HCT116 (cell line): Measurements from ENCODE around the gene TTLL11. TPM values are rescaled to one million over a fixed set of nuclear protein-coding genes. Genes with fewer than 3 reads are reported as not detected.

Source experiments
- ATAC-seq: fragments of 200-7000 bp; cut with Tn5 transposase; 2 replicates; pipeline ENCODE4 v1.9.1; 2020; ENCODE audit warnings: mild to moderate bottlenecking, moderate library complexity
- BruUV-seq: library from RNA; stranded (reverse); fragments of 400-500 nt; replicated peaks from 2 replicates; lab custom pipeline; 2021; lab: Mats Ljungman, UMichigan
- CTCF ChIA-PET: fragments of 300-600 bp; sonication (Branson Sonifier 250); formaldehyde crosslinking; loops from one replicate; lab custom pipeline; 2021; ENCODE audit warnings: antibody characterized with exemption; lab: Charles Lee
- POLR2A ChIA-PET: fragments of 300-600, 350-600 bp; sonication (Branson Sonifier 250); formaldehyde crosslinking; loops from one replicate; lab custom pipeline; 2021; ENCODE audit warnings: antibody characterized with exemption; lab: Charles Lee
- RAD21 ChIA-PET, 2 experiments: fragments of 300-600 bp; sonication (Branson Sonifier 250); formaldehyde crosslinking; loops; one replicate each; lab custom pipeline; 2023; ENCODE audit warnings: low total read pairs in 2 of 2; ENCODE audit not compliant: uncharacterized antibody in 2 of 2, unreplicated experiment in 2 of 2, low non-redundant PET in 1 of 2; lab: Charles Lee
- DNase-seq: peaks from one replicate; pipeline ENCODE4 v3.0.0-alpha.2; 2010; ENCODE audit warnings: low read depth, low spot score
- H2AFZ ChIP-seq: fragments of 200-600 bp; shearing (Covaris generic), sonication (generic); 2 replicates; pipeline ENCODE4 v1.6.1; 2017; ENCODE audit warnings: low read depth, mixed run types, mixed read lengths, antibody characterized with exemption, low read length; ENCODE audit not compliant: poor library complexity, severe bottlenecking
- H3K27ac ChIP-seq: 2 replicates; pipeline ENCODE4 v1.5.1; 2012; ENCODE audit warnings: low read depth, low read length
- H3K27me3 ChIP-seq: fragments of 200-600 bp; sonication (generic); 2 replicates; pipeline ENCODE4 v1.6.1; 2016; ENCODE audit warnings: mixed run types, low read length, mixed read lengths; ENCODE audit not compliant: insufficient read depth
- H3K36me3 ChIP-seq, 2 experiments: fragments of 200-500 bp in 1 of 2; fragments of 200-600 bp in 1 of 2; sonication (Bioruptor generic) in 1 of 2; sonication (generic) in 1 of 2; 2 replicates each; pipeline versions ENCODE4 v1.5.1 to v1.6.1; 2014 to 2016; ENCODE audit warnings: low read length in 2 of 2, inconsistent platforms in 1 of 2, mixed read lengths in 1 of 2, mixed run types in 1 of 2; ENCODE audit not compliant: insufficient read depth in 2 of 2, control insufficient read depth in 1 of 2
- H3K4me1 ChIP-seq, 2 experiments: fragments of 200-600 bp in 1 of 2; sonication (generic) in 1 of 2; 2 replicates each; pipeline versions ENCODE4 v1.5.1 to v1.6.1; 2012 to 2017; ENCODE audit warnings: low read length in 2 of 2, inconsistent platforms in 1 of 2, mild to moderate bottlenecking in 1 of 2, mixed read lengths in 1 of 2, mixed run types in 1 of 2, moderate library complexity in 1 of 2; ENCODE audit not compliant: insufficient read depth in 2 of 2, control insufficient read depth in 1 of 2
- H3K4me2 ChIP-seq: fragments of 200-600 bp; sonication (generic); 2 replicates; pipeline ENCODE4 v1.6.1; 2017; ENCODE audit warnings: mixed run types, low read length, mixed read lengths
- H3K4me3 ChIP-seq, 2 experiments: fragments of 200-600 bp in 1 of 2; sonication (generic) in 1 of 2; replicated peaks in 1 of 2; 2 replicates each; pipeline ENCODE4 v1.5.1; 2011 to 2016; ENCODE audit warnings: low read length in 2 of 2, control low read depth in 1 of 2, low read depth in 1 of 2, mild to moderate bottlenecking in 1 of 2, mixed read lengths in 1 of 2, mixed run types in 1 of 2
- H3K79me2 ChIP-seq: fragments of 200-600 bp; sonication (generic); 2 replicates; pipeline ENCODE4 v1.6.1; 2017; ENCODE audit warnings: mild to moderate bottlenecking, mixed run types, low read length, moderate library complexity, mixed read lengths; ENCODE audit not compliant: insufficient read depth
- H3K9ac ChIP-seq: fragments of 200-600 bp; sonication (generic); 2 replicates; pipeline ENCODE4 v1.6.1; 2016; ENCODE audit warnings: low read length, mixed read lengths
- H3K9me2 ChIP-seq: fragments of 200-600 bp; sonication (generic), shearing (Covaris generic); 2 replicates; pipeline ENCODE4 v1.6.1; 2017; ENCODE audit warnings: mixed run types, mild to moderate bottlenecking, moderate library complexity; ENCODE audit not compliant: insufficient read depth
- H3K9me3 ChIP-seq, 2 experiments: fragments of 200-500 bp in 1 of 2; fragments of 200-600 bp in 1 of 2; sonication (Bioruptor generic) in 1 of 2; sonication (generic) in 1 of 2; 2 replicates each; pipeline ENCODE4 v1.6.1; 2014 to 2017; ENCODE audit warnings: low read length in 2 of 2, mixed read lengths in 2 of 2, inconsistent platforms in 1 of 2, low read depth in 1 of 2, mild to moderate bottlenecking in 1 of 2, mixed run types in 1 of 2, moderate library complexity in 1 of 2; ENCODE audit not compliant: control insufficient read depth in 1 of 2, insufficient read depth in 1 of 2
- H4K20me1 ChIP-seq: fragments of 200-600 bp; sonication (generic), shearing (Covaris generic); 2 replicates; pipeline ENCODE4 v1.6.1; 2017; ENCODE audit warnings: mixed run types, mild to moderate bottlenecking, moderate library complexity; ENCODE audit not compliant: insufficient read depth
- CBX3 ChIP-seq: IDR thresholded peaks from 2 replicates; pipeline ENCODE4 v1.6.1; 2012; ENCODE audit warnings: low read depth
- CTCF ChIP-seq, 3 experiments: fragments of 200-600 bp in 1 of 3; sonication (generic) in 1 of 3; IDR thresholded peaks in 2 of 3; conservative IDR thresholded peaks in 1 of 3; 2 replicates each; pipeline ENCODE4 v1.5.1; 2012 to 2017; ENCODE audit warnings: low read depth in 2 of 3, low read length in 2 of 3, antibody characterized with exemption in 1 of 3, borderline replicate concordance in 1 of 3, control low read depth in 1 of 3, mild to moderate bottlenecking in 1 of 3, mixed read lengths in 1 of 3, mixed run types in 1 of 3, moderate library complexity in 1 of 3; ENCODE audit not compliant: insufficient read depth in 1 of 3
- EGR1 ChIP-seq: IDR thresholded peaks from 2 replicates; pipeline ENCODE4 v1.6.1; 2012; ENCODE audit warnings: low read depth
- EZH2phosphoT487 ChIP-seq: fragments of 200-600 bp; IDR thresholded peaks from 2 replicates; pipeline ENCODE4 v1.6.1; 2018; ENCODE audit warnings: antibody characterized with exemption, borderline replicate concordance
- FOSL1 ChIP-seq: IDR thresholded peaks from 2 replicates; pipeline ENCODE4 v1.6.1; 2012; ENCODE audit warnings: low read depth
- JUND ChIP-seq: IDR thresholded peaks from 2 replicates; pipeline ENCODE4 v1.6.1; 2012
- MAX ChIP-seq: IDR thresholded peaks from 2 replicates; pipeline ENCODE4 v1.6.1; 2012
- POLR2A ChIP-seq: IDR thresholded peaks from 2 replicates; pipeline ENCODE4 v1.7.0; 2011; ENCODE audit warnings: borderline replicate concordance; ENCODE audit not compliant: insufficient read depth, insufficient read length; ENCODE audit errors: extremely low read depth
- POLR2AphosphoS5 ChIP-seq: IDR thresholded peaks from 2 replicates; pipeline ENCODE4 v1.6.1; 2011; ENCODE audit warnings: mild to moderate bottlenecking, low read depth, low read length, moderate library complexity
- RAD21 ChIP-seq: IDR thresholded peaks from 2 replicates; pipeline ENCODE4 v1.6.1; 2012; ENCODE audit warnings: low read depth, mild to moderate bottlenecking
- REST ChIP-seq: IDR thresholded peaks from 2 replicates; pipeline ENCODE4 v1.6.1; 2012; ENCODE audit warnings: low read depth
- TCF7L2 ChIP-seq: IDR thresholded peaks from 2 replicates; pipeline ENCODE4 v1.7.0; 2011; ENCODE audit warnings: borderline replicate concordance, inconsistent platforms; ENCODE audit not compliant: insufficient read depth, insufficient read length; ENCODE audit errors: extremely low read depth
- YY1 ChIP-seq: IDR thresholded peaks from 2 replicates; pipeline ENCODE4 v1.6.1; 2011; ENCODE audit warnings: low read length, low read depth, moderate library complexity, mild to moderate bottlenecking; ENCODE audit not compliant: insufficient replicate concordance; ENCODE audit errors: extremely low read depth
- ZFX ChIP-seq: fragments of 450-650 bp; IDR thresholded peaks from 2 replicates; pipeline ENCODE4 v1.6.1; 2017
- ZNF274 ChIP-seq: fragments of 200-500 bp; sonication (Bioruptor generic); IDR thresholded peaks from 2 replicates; pipeline ENCODE4 v1.6.1; 2014; ENCODE audit warnings: mild to moderate bottlenecking, low read depth, low read length, inconsistent platforms
- intact Hi-C: fragments of 100-400 bp; cut with micrococcal nuclease; formaldehyde crosslinking; loops from 2 replicates; pipeline ENCODE4 v1.10.0; 2022
- total RNA-seq: library from RNA; stranded (reverse); gene quantifications from one replicate; pipeline ENCODE4 v1.2.1, GENCODE V29; 2021; ENCODE audit not compliant: unreplicated experiment
- TF ChIP-seq, protein P1 (sequence below): IDR thresholded peaks from 2 replicates; pipeline ENCODE4 v1.6.1; 2011; ENCODE audit warnings: mild to moderate bottlenecking, low read length, moderate library complexity; ENCODE audit not compliant: insufficient replicate concordance; ENCODE audit errors: extremely low read depth
- TF ChIP-seq, protein P2 (sequence below): IDR thresholded peaks from 2 replicates; pipeline ENCODE4 v1.6.1; 2012

Gene TTLL11
- total RNA-seq, 1 experiment from 2014 or later, result 2.2 TPM

DNA sequence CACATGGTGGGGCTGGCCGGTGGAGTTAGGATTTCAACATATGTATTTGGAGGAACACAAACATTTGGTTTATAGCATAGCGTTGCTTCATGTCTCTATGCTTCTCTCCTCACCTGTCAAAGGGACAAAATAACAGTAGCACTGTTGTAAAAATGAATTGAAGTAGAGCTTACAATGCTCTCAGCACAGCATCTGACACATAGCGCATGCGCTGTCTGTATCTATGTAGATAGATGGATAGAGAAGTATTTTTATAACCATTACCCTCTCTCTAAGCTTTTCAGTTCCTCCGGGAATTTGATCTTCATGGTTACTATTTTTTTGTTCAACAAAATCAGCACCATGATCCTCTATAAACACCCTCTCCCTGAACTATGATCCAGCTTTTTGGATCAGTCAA is 166.0 kb downstream of the TTLL11 start:
- no peak overlapping the region for H3K4me3 ChIP-seq
- no peak overlapping the region for H3K9ac ChIP-seq
- H3K79me2 ChIP-seq, result no peaks in the 10 kb centered on the region
- no peaks in the 10 kb centered on the region for H3K36me3 ChIP-seq
- H3K4me1 ChIP-seq, result no peaks in the 10 kb centered on the region
- H3K27ac ChIP-seq, result no peak overlapping the region
- DNase-seq, result no peak
- intact Hi-C loops, result no loop called here
- H3K9me2 ChIP-seq, result no peaks in the 10 kb centered on the region
- H4K20me1 ChIP-seq, result no peaks in the 10 kb centered on the region
- no peaks in the 10 kb centered on the region for H3K27me3 ChIP-seq
- no peak overlapping the region for H2AFZ ChIP-seq
- ChIA-PET POLR2A (no interaction called here), CTCF (no interaction called here), RAD21 (no interaction called here)
- BruUV-seq, result no TSS peak
- ATAC-seq, result no peak
- no peak overlapping the region for H3K4me2 ChIP-seq
- TF ChIP-seq FOSL1 (no peak), TCF7L2 (no peak), EZH2phosphoT487 (no peak), CTCF (IDR thresholded peaks at IDR 0.05 in 2 of 3, conservative IDR thresholded peaks at IDR 0.05 in 1 of 3; ENCODE audit: borderline replicate concordance in 1 of 3, insufficient read depth in 1 of 3, low read depth in 2 of 3, low read length in 2 of 3) (no peak), EGR1 (no peak), POLR2A (no peak), ZFX (no peak), REST (no peak), CBX3 (no peak), ZNF274 (no peak), YY1 (no peak), MAX (no peak), JUND (no peak), RAD21 (no peak), POLR2AphosphoS5 (no peak)
- TF ChIP-seq, protein P1, sequence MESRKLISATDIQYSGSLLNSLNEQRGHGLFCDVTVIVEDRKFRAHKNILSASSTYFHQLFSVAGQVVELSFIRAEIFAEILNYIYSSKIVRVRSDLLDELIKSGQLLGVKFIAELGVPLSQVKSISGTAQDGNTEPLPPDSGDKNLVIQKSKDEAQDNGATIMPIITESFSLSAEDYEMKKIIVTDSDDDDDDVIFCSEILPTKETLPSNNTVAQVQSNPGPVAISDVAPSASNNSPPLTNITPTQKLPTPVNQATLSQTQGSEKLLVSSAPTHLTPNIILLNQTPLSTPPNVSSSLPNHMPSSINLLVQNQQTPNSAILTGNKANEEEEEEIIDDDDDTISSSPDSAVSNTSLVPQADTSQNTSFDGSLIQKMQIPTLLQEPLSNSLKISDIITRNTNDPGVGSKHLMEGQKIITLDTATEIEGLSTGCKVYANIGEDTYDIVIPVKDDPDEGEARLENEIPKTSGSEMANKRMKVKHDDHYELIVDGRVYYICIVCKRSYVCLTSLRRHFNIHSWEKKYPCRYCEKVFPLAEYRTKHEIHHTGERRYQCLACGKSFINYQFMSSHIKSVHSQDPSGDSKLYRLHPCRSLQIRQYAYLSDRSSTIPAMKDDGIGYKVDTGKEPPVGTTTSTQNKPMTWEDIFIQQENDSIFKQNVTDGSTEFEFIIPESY, result no peak
- TF ChIP-seq, protein P2, sequence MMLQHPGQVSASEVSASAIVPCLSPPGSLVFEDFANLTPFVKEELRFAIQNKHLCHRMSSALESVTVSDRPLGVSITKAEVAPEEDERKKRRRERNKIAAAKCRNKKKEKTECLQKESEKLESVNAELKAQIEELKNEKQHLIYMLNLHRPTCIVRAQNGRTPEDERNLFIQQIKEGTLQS, result no peak
- no peaks in the 10 kb centered on the region for H3K9me3 ChIP-seq
